ENCODE data around the gene G6PC1.
"Not testable (repeated sequence)": the region's sequence is repeated elsewhere in the genome, so short reads cannot be mapped to it uniquely, and the experiment has no call there.

The G6PC1 gene

GRCh38 chr17:42900460-42901331, at the start of gene G6PC1:
Gene G6PC1 (plus strand): TSS chr17:42900799. CDS start chr17:42900877, 78 bp downstream.
- DNase-seq, result no peak

- no peak for DNase-seq
These were observed 49.6 kb upstream of the G6PC1 start, which contains the start of gene AOC3 for GRCh38 chr17:42850954-42851353. Gene AOC3 (plus strand): TSS chr17:42851199. CDS start chr17:42851344, 145 bp downstream.

DNA sequence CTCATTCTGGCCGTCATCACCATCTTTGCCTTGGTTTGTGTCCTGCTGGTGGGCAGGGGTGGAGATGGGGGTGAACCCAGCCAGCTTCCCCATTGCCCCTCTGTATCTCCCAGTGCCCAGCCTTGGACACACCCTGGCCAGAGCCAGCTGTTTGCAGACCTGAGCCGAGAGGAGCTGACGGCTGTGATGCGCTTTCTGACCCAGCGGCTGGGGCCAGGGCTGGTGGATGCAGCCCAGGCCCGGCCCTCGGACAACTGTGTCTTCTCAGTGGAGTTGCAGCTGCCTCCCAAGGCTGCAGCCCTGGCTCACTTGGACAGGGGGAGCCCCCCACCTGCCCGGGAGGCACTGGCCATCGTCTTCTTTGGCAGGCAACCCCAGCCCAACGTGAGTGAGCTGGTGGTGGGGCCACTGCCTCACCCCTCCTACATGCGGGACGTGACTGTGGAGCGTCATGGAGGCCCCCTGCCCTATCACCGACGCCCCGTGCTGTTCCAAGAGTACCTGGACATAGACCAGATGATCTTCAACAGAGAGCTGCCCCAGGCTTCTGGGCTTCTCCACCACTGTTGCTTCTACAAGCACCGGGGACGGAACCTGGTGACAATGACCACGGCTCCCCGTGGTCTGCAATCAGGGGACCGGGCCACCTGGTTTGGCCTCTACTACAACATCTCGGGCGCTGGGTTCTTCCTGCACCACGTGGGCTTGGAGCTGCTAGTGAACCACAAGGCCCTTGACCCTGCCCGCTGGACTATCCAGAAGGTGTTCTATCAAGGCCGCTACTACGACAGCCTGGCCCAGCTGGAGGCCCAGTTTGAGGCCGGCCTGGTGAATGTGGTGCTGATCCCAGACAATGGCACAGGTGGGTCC, 49.0 kb upstream of the G6PC1 start:
- not testable (repeated sequence) for DNase-seq

- DNase-seq, result no peak
These were observed 48.2 kb upstream of the G6PC1 start for GRCh38 chr17:42852351-42852750.

- DNase-seq, result no peak
These were observed 47.6 kb upstream of the G6PC1 start for GRCh38 chr17:42853004-42853403.

- DNase-seq, result no peak
These were observed 47.0 kb upstream of the G6PC1 start for GRCh38 chr17:42853597-42853967.

DNA sequence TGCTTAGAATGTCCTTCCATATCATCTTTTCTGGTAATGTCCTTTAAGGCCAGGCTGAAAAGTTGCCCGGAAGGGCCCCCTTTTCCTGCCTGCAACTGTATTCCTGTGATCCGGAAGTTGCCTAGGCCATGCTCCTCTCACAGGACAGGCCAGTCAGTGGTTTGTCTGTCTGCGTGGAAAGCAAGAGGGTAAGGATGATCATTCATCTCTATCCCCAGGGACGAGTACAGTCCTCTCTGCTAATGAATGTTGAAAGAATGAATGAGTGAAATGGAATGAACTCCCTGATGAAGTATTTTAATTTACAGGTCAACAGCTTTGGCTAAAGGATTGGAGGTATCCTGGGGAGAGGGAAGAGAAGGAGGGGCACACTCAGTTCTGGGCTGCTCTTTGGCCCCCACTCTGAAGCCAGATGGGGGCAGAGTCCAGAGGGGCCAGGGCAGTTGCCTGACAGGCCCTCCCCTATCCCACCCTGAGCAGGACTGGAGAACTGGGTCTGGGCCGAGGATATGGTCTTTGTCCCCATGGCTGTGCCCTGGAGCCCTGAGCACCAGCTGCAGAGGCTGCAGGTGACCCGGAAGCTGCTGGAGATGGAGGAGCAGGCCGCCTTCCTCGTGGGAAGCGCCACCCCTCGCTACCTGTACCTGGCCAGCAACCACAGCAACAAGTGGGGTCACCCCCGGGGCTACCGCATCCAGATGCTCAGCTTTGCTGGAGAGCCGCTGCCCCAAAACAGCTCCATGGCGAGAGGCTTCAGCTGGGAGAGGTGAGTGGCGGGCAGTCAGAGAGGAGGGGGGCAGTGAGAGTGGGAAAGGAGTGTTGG, 46.4 kb upstream of the G6PC1 start:
- DNase-seq, result no peak

DNA sequence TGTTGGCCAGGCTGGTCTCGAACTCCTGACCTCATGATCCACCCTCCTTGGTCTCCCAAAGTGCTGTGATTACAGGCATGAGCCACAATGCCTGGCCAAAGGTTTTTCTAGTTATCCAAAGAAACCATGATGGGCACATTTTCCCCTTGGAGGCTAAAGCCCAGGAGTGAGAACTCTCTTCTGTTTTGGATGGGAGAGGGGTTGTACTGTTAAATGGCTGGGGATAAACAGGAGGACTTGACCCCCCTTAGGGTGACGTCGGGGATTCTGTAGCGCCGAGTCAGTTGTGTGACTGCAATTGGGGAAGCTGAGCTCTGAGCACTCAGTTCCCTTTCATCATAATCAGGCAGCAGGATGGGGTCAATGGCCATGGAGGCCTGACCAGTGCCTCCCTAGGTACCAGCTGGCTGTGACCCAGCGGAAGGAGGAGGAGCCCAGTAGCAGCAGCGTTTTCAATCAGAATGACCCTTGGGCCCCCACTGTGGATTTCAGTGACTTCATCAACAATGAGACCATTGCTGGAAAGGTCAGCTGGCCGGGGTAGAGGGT, 45.5 kb upstream of the G6PC1 start:
- DNase-seq, result no peak

- DNase-seq, result not testable (repeated sequence)
These were observed 44.5 kb upstream of the G6PC1 start for GRCh38 chr17:42856093-42856492.

GRCh38 chr17:42856516-42856915, 44.1 kb upstream of the G6PC1 start:
- not testable (repeated sequence) for DNase-seq

- DNase-seq, result no peak
These were observed 43.2 kb upstream of the G6PC1 start for GRCh38 chr17:42857389-42857788.

DNA sequence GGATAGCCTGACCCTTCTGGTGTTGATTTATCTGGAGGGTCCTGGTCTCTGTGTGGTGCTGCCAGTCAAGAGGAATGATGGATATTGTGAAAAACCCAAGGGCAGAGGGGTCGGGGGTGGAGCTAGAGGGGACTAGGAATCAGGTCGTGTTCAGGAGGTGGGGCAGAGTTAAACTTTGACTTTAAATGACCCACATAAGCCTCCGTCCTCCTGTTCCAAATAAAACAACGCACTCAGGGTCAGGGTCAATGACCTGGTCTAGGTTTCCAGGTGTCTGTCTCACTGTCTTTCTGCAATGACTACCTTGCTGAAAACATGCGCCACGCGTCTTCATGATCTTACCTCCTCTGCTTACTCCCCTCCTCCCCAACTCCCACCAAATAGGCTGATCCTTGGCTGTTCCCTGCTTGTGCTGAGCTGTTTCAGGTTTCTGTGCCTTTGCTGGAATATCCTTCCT, 34.9 kb upstream of the G6PC1 start:
- DNase-seq, result no peak

- no peak for DNase-seq
These were observed 34.4 kb upstream of the G6PC1 start for GRCh38 chr17:42866216-42866615.

DNA sequence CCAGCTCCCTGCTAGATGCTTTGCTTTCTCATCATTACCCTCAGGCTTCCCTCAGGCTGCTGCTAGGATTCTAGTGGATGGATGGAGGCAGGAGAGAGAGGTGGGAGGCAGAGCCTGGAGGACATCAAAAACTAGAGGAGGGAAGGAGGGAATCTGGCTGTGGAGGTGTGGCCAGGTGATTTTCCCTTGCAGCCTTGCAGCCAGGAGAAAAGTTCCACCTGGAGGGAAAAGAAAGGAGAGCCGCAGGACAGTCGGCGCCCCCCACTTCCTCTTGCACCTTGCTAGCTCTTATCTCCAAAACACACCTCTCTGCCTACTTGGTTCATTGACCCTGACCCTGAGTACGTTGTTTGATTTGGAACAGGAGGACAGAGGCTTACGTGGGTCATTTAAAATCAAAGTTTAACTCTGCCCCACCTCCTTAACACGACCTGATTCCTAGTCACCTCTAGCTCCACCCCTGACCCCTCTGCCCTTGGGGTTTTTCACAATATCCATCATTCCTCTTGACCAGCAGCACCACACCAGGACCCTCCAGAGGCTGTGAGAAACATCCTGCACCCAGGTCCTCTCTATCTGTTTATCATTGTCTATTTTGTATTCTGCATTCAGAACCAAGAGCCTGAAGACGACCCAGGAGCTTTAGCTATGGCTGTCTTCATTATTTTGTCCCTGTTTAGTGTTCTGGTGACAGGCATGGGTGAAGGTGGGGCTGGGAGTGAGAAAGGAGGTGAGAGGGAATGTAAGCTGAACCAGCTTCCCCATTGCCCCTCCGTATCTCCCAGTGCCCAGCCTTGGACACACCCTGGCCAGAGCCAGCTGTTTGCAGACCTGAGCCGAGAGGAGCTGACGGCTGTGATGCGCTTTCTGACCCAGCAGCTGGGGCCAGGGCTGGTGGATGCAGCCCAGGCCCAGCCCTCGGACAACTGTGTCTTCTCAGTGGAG, 33.7 kb upstream of the G6PC1 start:
- DNase-seq, result no peak

DNA sequence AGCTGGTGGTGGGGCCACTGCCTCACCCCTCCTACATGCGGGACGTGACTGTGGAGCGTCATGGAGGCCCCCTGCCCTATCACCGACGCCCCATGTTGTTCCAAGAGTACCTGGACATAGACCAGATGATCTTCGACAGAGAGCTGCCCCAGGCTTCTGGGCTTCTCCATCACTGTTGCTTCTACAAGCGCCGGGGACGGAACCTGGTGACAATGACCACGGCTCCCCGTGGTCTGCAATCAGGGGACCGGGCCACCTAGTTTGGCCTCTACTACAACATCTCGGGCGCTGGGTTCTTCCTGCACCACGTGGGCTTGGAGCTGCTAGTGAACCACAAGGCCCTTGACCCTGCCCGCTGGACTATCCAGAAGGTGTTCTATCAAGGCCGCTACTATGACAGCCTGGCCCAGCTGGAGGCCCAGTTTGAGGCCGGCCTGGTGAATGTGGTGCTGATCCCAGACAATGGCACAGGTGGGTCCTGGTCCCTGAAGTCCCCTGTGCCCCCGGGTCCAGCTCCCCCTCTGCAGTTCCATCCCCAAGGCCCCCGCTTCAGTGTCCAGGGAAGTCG, 32.8 kb upstream of the G6PC1 start:
- not testable (repeated sequence) for DNase-seq

DNA sequence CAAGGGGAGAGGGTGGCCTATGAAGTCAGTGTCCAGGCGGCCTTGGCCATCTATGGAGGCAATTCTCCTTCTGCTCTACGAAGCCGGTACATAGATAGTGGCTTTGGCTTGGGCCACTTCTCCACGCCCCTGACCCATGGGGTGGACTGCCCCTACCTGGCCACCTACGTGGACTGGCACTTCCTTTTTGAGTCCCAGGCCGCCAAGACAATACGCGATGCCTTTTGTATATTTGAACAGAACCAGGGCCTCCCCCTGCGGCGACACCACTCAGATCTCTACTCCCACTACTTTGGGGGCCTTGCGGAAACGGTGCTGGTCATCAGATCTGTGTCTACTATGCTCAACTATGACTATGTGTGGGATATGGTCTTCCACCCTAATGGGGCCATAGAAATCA, 32.3 kb upstream of the G6PC1 start:
- no peak for DNase-seq

GRCh38 chr17:42871647-42872046, 29.0 kb upstream of the G6PC1 start:
- no peak for DNase-seq

GRCh38 chr17:42872251-42872965, 28.2 kb upstream of the G6PC1 start:
- no peak for DNase-seq

DNA sequence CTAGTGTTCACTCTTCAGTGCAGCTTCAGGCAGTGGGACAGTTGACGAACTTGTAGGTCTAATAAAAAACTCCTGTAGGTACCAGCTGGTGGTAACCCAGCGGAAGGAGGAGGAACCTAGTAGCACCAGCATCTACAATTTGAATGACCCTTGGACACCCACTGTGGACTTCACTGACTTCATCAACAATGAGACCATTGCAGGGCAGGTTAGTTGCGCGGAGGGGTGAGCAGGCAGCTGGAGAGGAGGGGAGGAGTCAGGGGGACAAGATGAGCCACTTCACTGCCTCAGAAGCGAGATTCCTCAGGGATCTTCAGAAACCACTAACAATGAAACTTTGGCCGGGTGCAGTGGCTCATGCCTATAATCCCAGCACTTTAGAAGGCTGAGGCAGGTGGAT, 27.3 kb upstream of the G6PC1 start:
- no peak for DNase-seq

All from NCI-H2171 (cell line).